PC-9 (cell line): ENCODE measurements around the gene ZNF384.
"Not testable (repeated sequence)": the region's sequence is repeated elsewhere in the genome, so short reads cannot be mapped to it uniquely, and the experiment has no call there.

ENCODE experiments used
- EZH2 ChIP-seq: fragments of 200-600 bp; sonication (generic); IDR thresholded peaks from 2 replicates; pipeline ENCODE4 v1.8.0; 2017; ENCODE audit warnings: antibody characterized with exemption, low read depth
- TF ChIP-seq, protein P1 (sequence below): fragments of 200-600 bp; sonication (generic); conservative IDR thresholded peaks from 2 replicates; pipeline ENCODE4 v1.6.1; 2017; ENCODE audit warnings: mixed run types, antibody characterized with exemption, mild to moderate bottlenecking, moderate library complexity

DNA sequence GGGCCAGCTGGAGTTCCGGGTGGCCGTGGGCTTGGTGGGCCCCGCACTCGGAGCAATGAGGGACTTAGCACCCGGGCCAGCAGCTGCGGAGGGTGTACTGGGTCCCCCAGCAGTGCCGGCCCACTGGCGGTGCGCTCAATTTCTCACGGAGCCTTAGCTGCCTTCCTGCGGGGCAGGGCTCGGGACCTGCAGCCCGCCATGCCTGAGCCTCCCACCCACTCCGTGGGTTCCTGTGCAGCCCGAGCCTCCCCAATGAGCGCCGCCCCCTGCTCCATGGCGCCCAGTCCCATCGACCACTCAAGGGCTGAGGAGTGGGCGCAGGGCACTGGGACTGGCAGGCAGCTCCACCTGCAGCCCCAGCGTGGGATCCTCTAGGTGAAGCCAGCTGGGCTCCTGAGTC lies 19.2 kb upstream of the ZNF384 start:
- TF ChIP-seq, protein P1, sequence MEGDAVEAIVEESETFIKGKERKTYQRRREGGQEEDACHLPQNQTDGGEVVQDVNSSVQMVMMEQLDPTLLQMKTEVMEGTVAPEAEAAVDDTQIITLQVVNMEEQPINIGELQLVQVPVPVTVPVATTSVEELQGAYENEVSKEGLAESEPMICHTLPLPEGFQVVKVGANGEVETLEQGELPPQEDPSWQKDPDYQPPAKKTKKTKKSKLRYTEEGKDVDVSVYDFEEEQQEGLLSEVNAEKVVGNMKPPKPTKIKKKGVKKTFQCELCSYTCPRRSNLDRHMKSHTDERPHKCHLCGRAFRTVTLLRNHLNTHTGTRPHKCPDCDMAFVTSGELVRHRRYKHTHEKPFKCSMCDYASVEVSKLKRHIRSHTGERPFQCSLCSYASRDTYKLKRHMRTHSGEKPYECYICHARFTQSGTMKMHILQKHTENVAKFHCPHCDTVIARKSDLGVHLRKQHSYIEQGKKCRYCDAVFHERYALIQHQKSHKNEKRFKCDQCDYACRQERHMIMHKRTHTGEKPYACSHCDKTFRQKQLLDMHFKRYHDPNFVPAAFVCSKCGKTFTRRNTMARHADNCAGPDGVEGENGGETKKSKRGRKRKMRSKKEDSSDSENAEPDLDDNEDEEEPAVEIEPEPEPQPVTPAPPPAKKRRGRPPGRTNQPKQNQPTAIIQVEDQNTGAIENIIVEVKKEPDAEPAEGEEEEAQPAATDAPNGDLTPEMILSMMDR = not testable (repeated sequence)
- TF ChIP-seq EZH2 = not testable (repeated sequence)
